SK-N-SH (cell line): ENCODE results near the gene TIMD4.

Experiments
- EP300 ChIP-seq, 2 experiments: IDR thresholded peaks; 2 replicates each; pipeline versions ENCODE4 v1.4.0 to v1.6.1; 2012; ENCODE audit warnings: borderline replicate concordance in 1 of 2, low read depth in 1 of 2, low read length in 1 of 2
- TF ChIP-seq, protein P1 (sequence below): fragments of 200-600 bp; sonication (generic); IDR thresholded peaks from 2 replicates; pipeline ENCODE4 v1.6.1; 2017; ENCODE audit warnings: antibody characterized with exemption, mild to moderate bottlenecking, moderate library complexity

DNA sequence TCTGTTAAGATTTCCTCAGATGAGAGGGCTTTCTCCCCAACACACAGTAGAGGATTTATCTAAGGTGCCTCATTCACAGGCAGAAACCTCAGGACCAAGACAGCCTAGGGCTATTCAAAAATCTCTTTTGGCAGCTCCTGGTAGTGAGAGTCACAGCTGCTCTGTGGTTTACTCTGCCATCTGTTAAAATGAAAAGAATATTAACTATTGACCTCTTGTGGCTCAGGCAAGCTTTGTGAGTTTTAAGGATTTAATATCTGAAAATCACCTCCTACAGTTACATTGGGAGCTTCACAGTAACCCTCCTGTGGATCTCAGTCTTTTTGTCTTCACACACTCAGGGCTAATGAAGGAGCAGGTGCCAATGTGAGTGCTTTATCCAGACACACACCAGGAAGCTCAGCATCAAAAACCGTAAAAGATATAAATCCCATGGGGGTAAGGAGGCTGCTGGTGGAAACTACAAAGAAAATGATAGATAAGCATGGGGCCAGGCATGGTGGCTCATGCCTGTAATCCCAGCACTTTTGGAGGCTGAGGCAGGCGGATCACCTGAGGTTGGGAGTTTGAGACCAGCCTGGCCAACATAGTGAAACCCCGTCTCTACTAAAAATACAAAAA, 83.3 kb downstream of the TIMD4 start:
- TF ChIP-seq, protein P1, sequence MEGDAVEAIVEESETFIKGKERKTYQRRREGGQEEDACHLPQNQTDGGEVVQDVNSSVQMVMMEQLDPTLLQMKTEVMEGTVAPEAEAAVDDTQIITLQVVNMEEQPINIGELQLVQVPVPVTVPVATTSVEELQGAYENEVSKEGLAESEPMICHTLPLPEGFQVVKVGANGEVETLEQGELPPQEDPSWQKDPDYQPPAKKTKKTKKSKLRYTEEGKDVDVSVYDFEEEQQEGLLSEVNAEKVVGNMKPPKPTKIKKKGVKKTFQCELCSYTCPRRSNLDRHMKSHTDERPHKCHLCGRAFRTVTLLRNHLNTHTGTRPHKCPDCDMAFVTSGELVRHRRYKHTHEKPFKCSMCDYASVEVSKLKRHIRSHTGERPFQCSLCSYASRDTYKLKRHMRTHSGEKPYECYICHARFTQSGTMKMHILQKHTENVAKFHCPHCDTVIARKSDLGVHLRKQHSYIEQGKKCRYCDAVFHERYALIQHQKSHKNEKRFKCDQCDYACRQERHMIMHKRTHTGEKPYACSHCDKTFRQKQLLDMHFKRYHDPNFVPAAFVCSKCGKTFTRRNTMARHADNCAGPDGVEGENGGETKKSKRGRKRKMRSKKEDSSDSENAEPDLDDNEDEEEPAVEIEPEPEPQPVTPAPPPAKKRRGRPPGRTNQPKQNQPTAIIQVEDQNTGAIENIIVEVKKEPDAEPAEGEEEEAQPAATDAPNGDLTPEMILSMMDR, result no peak
- TF ChIP-seq EP300 (IDR thresholded peaks at IDR 0.05; ENCODE audit: borderline replicate concordance in 1 of 2, low read depth in 1 of 2, low read length in 1 of 2), result no peak
